ENCODE data around the gene RAP1A.
"Not testable (repeated sequence)": the region's sequence is repeated elsewhere in the genome, so short reads cannot be mapped to it uniquely, and the experiment has no call there.

Gene RAP1A

GRCh38 chr1:111669268-111669667 lies 49.7 kb downstream of the RAP1A start:
- no peak for DNase-seq

- DNase-seq, result no peak
These were observed 52.3 kb downstream of the RAP1A start for GRCh38 chr1:111671852-111672251.

- no peak for DNase-seq
These were observed 52.7 kb downstream of the RAP1A start for GRCh38 chr1:111672331-111672730.

- no peak for DNase-seq
These were observed 58.0 kb downstream of the RAP1A start for GRCh38 chr1:111677604-111678003.

- DNase-seq, result no peak
These were observed 60.0 kb downstream of the RAP1A start for GRCh38 chr1:111679541-111679940.

- not testable (repeated sequence) for DNase-seq
These were observed 60.7 kb downstream of the RAP1A start for GRCh38 chr1:111680212-111680800.

- not testable (repeated sequence) for DNase-seq
These were observed 65.9 kb downstream of the RAP1A start for GRCh38 chr1:111685293-111686153.

- DNase-seq, result no peak
These were observed 70.7 kb downstream of the RAP1A start for GRCh38 chr1:111690306-111690617.

GRCh38 chr1:111691886-111692285 lies 72.3 kb downstream of the RAP1A start:
- DNase-seq, result no peak

- no peak for DNase-seq
These were observed 76.2 kb downstream of the RAP1A start for GRCh38 chr1:111695801-111696200.

- no peak for DNase-seq
These were observed 76.7 kb downstream of the RAP1A start for GRCh38 chr1:111696330-111696729.

- no peak for DNase-seq
These were observed 79.7 kb downstream of the RAP1A start for GRCh38 chr1:111699268-111699667.

- DNase-seq, result no peak
These were observed 83.0 kb downstream of the RAP1A start for GRCh38 chr1:111702504-111703050.

GRCh38 chr1:111704240-111704639 lies 84.7 kb downstream of the RAP1A start:
- no peak for DNase-seq

- no peak for DNase-seq
These were observed 85.2 kb downstream of the RAP1A start for GRCh38 chr1:111704776-111705175.

- no peak for DNase-seq
These were observed 86.3 kb downstream of the RAP1A start for GRCh38 chr1:111705841-111706240.

- DNase-seq, result no peak
These were observed 87.3 kb downstream of the RAP1A start for GRCh38 chr1:111706921-111707320.

GRCh38 chr1:111707906-111708305 lies 88.3 kb downstream of the RAP1A start:
- DNase-seq, result no peak

- no peak for DNase-seq
These were observed 90.4 kb downstream of the RAP1A start for GRCh38 chr1:111709986-111710385.

GRCh38 chr1:111716333-111716732 lies 96.7 kb downstream of the RAP1A start:
- no peak for DNase-seq

GRCh38 chr1:111717450-111717849 lies 97.9 kb downstream of the RAP1A start:
- DNase-seq, result no peak

- no peak for DNase-seq
These were observed 99.5 kb downstream of the RAP1A start for GRCh38 chr1:111719135-111719534.

GRCh38 chr1:111719674-111720132 lies 100.1 kb downstream of the RAP1A start:
- no peak for DNase-seq

- no peak for DNase-seq
These were observed 100.8 kb downstream of the RAP1A start for GRCh38 chr1:111720274-111720976.
